ENCODE measurements around the gene NUCB2.

The NUCB2 gene

DNA sequence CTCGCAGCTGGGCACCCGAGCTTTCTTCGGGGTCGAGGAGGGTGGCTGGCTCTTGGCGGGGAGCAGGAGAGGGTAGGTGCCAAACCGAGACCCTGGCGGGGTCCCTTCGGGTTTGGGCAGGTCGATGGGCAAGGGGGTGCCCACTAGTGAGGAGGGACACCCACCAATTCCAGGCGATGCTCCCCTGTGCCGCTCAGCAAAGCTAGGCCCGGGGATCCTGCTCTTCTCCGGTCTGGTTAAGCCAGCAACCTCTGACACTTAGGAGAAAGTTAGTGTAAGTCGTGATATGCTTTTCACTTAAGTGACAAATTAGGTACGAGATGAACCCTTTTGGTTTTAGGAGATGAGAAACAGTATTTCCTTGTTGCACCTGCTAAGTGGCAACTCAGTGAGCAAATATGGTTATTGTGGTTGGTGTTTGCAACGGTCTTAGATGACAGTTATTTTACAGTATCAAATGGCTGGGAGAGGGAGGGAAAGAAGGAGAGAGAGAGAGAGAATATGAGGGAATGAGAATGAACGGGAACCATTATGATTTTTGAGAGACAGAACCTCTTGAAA is 565 bp downstream of the NUCB2 start:
- TF ChIP-seq, protein P1, sequence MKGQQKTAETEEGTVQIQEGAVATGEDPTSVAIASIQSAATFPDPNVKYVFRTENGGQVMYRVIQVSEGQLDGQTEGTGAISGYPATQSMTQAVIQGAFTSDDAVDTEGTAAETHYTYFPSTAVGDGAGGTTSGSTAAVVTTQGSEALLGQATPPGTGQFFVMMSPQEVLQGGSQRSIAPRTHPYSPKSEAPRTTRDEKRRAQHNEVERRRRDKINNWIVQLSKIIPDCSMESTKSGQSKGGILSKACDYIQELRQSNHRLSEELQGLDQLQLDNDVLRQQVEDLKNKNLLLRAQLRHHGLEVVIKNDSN (IDR thresholded peaks at IDR 0.05), result no peak
- TF ChIP-seq EGR1 (IDR thresholded peaks at IDR 0.05) (no peak), TCF12 (IDR thresholded peaks at IDR 0.05; ENCODE audit: low read depth) (no peak), TEAD4 (IDR thresholded peaks at IDR 0.05) (no peak), ZBTB7A (IDR thresholded peaks at IDR 0.05; ENCODE audit: low read depth) (no peak; the same call in none of the 2 replicates), RAD21 (IDR thresholded peaks at IDR 0.05; ENCODE audit: low read depth) (no peak), NFIC (IDR thresholded peaks at IDR 0.05) (no peak), CREB1 (IDR thresholded peaks at IDR 0.05; ENCODE audit: low read depth) (no peak), YY1 (IDR thresholded peaks at IDR 0.05; ENCODE audit: low read depth) (no peak), TAF1 (IDR thresholded peaks at IDR 0.05; ENCODE audit: low read depth) (no peak), CEBPB (IDR thresholded peaks at IDR 0.05) (no peak), EP300 (IDR thresholded peaks at IDR 0.05; ENCODE audit: borderline replicate concordance) (no peak), FOXM1 (IDR thresholded peaks at IDR 0.05; ENCODE audit: borderline replicate concordance, low read depth) (no peak)
- TF ChIP-seq, protein P2, sequence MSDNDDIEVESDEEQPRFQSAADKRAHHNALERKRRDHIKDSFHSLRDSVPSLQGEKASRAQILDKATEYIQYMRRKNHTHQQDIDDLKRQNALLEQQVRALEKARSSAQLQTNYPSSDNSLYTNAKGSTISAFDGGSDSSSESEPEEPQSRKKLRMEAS (IDR thresholded peaks at IDR 0.05), result no peak

DNA sequence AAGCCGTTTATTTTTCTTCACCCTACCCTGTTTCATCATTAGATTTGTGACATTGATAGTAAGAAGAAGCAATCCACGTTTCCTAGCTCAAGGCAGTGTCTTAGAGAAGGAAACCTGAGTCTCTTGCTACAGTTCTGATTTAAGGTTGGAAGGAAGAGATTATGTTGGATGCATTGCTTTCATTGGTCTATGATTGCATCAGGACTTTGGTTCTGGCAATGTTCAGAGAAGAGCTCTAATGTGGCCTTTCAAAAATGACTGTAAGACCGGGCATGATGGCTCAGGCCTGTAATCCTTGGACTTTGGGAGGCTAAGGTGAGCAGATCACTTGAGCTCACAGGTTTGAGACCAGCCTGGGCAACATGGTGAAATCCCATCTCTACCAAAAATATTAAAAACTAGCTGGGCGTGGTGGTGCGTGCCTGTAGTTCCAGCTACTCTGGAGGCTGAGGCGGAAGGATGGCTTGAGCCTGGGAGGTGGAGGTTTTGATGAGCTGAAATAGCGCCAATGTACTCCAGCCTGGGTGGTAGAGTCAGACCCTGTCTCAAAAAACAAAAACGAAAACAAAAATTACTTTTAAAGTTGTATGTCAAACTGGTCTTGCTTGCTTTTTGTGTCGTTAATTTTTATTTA is 4.1 kb downstream of the NUCB2 start:
- TF ChIP-seq ZBTB7A (IDR thresholded peaks at IDR 0.05; ENCODE audit: low read depth), result no peak
- TF ChIP-seq EGR1 (IDR thresholded peaks at IDR 0.05), result no peak
- no peak for TF ChIP-seq TCF12 (IDR thresholded peaks at IDR 0.05; ENCODE audit: low read depth)
- no peak for TF ChIP-seq CEBPB (IDR thresholded peaks at IDR 0.05)
- TF ChIP-seq RAD21 (IDR thresholded peaks at IDR 0.05; ENCODE audit: low read depth), result no peak
- TF ChIP-seq, protein P3, sequence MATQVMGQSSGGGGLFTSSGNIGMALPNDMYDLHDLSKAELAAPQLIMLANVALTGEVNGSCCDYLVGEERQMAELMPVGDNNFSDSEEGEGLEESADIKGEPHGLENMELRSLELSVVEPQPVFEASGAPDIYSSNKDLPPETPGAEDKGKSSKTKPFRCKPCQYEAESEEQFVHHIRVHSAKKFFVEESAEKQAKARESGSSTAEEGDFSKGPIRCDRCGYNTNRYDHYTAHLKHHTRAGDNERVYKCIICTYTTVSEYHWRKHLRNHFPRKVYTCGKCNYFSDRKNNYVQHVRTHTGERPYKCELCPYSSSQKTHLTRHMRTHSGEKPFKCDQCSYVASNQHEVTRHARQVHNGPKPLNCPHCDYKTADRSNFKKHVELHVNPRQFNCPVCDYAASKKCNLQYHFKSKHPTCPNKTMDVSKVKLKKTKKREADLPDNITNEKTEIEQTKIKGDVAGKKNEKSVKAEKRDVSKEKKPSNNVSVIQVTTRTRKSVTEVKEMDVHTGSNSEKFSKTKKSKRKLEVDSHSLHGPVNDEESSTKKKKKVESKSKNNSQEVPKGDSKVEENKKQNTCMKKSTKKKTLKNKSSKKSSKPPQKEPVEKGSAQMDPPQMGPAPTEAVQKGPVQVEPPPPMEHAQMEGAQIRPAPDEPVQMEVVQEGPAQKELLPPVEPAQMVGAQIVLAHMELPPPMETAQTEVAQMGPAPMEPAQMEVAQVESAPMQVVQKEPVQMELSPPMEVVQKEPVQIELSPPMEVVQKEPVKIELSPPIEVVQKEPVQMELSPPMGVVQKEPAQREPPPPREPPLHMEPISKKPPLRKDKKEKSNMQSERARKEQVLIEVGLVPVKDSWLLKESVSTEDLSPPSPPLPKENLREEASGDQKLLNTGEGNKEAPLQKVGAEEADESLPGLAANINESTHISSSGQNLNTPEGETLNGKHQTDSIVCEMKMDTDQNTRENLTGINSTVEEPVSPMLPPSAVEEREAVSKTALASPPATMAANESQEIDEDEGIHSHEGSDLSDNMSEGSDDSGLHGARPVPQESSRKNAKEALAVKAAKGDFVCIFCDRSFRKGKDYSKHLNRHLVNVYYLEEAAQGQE (IDR thresholded peaks at IDR 0.05; ENCODE audit: low read depth), result no peak
- TF ChIP-seq NFIC (IDR thresholded peaks at IDR 0.05), result no peak
- no peak for TF ChIP-seq TAF1 (IDR thresholded peaks at IDR 0.05; ENCODE audit: low read depth)
- no peak for TF ChIP-seq YY1 (IDR thresholded peaks at IDR 0.05; ENCODE audit: low read depth)
- TF ChIP-seq, protein P1 (IDR thresholded peaks at IDR 0.05), result no peak
- no peak for TF ChIP-seq TEAD4 (IDR thresholded peaks at IDR 0.05)
- TF ChIP-seq, protein P2 (IDR thresholded peaks at IDR 0.05), result no peak

DNA sequence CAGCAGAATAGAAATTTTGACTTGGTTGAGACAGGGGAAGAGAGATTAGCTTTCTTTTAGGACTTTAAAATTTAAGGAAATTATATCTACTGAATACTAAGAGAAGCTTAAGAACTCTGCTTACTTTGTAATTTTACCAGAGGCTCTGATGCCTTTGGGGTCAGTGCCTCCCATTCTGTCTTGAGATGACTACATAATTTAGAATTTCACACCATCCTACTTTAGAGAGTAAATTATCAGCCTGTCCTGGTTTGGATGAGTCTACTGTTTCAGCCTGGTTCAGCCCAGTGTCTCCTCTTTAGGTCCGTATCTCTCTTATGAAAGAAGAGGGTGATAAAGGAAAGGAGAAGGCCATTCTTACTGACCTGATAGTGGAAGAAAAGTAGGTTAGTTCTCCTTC is 9.8 kb downstream of the NUCB2 start:
- no peak for TF ChIP-seq EGR1 (IDR thresholded peaks at IDR 0.05)
- no peak for TF ChIP-seq CREB1 (IDR thresholded peaks at IDR 0.05; ENCODE audit: low read depth)
- TF ChIP-seq TCF12 (IDR thresholded peaks at IDR 0.05; ENCODE audit: low read depth), result no peak
- TF ChIP-seq TEAD4 (IDR thresholded peaks at IDR 0.05), result no peak
- TF ChIP-seq ZBTB7A (IDR thresholded peaks at IDR 0.05; ENCODE audit: low read depth), result no peak
- TF ChIP-seq YY1 (IDR thresholded peaks at IDR 0.05; ENCODE audit: low read depth), result no peak
- no peak for TF ChIP-seq CEBPB (IDR thresholded peaks at IDR 0.05)
- TF ChIP-seq, protein P1 (IDR thresholded peaks at IDR 0.05), result no peak
- no peak for TF ChIP-seq EP300 (IDR thresholded peaks at IDR 0.05; ENCODE audit: borderline replicate concordance)
- no peak for TF ChIP-seq TAF1 (IDR thresholded peaks at IDR 0.05; ENCODE audit: low read depth)
- no peak for TF ChIP-seq RAD21 (IDR thresholded peaks at IDR 0.05; ENCODE audit: low read depth)
- TF ChIP-seq, protein P3 (IDR thresholded peaks at IDR 0.05; ENCODE audit: low read depth), result no peak
- TF ChIP-seq FOXM1 (IDR thresholded peaks at IDR 0.05; ENCODE audit: borderline replicate concordance, low read depth), result no peak
- no peak for TF ChIP-seq NFIC (IDR thresholded peaks at IDR 0.05)
- TF ChIP-seq, protein P2 (IDR thresholded peaks at IDR 0.05), result no peak

DNA sequence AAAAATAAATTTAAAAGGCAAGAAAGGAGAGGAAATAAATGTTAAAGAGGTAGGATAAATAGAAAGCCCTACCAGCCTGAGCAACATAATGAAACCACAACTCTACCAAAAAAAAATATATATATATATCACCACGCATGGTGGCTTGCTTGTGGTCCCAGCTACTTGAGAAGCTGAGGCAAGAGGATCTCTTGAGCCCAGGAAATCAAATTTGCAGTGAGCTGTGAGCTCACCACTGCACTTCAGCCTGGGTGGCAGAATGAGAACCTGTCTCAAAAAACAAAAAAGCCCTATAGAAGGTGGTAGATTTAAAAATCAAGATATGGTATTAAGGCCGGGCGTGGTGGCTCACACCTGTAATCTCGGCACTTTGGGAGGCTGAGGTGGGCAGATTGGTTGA is 10.5 kb downstream of the NUCB2 start:
- no peak for TF ChIP-seq EGR1 (IDR thresholded peaks at IDR 0.05)

DNA sequence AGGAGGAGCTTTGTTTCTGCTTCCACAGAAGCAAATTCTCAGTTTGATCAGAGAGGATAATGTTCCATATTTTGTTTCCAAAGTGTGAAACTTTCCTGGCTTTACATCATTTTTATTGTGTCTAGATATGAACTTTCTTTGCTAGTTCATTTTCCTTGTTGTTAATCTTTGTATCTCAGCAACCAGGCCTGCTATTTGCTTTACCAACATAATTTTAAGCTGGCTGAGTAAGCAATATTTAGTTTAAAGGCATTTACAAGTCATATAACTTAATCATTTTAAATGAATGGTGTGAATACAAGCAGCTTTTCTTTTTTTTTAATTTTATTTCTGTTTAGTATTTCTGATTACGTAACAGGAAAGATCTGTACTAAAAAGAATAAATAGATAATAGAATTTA is 15.2 kb downstream of the NUCB2 start:
- TF ChIP-seq RAD21 (IDR thresholded peaks at IDR 0.05; ENCODE audit: low read depth), result no peak
